A549 (cell line): ENCODE data around the gene HIF1AN. TPM values are rescaled to one million over a fixed set of nuclear protein-coding genes. Genes with fewer than 3 reads are reported as not detected.
A peak's percentile ranks its signal among the peaks of the same experiment; 100 is the strongest.

ENCODE experiments used
- ATAC-seq, 2 experiments: fragments of 200-7000 bp in 1 of 2; fragments of >200 bp in 1 of 2; cut with Nextera tagmentation in 1 of 2; cut with Tn5 transposase in 1 of 2; 3 replicates each; pipeline versions ENCODE4 v1.8.0 to v1.9.1; 2018 to 2020; ENCODE audit warnings: mild to moderate bottlenecking in 1 of 2, moderate library complexity in 1 of 2
- CTCF ChIA-PET: fragments of 300-600 bp; sonication (Branson Sonifier 250); formaldehyde crosslinking; extraction: SDS; loops from one replicate; lab custom pipeline; 2021; ENCODE audit warnings: antibody characterized with exemption, inconsistent platforms; lab: Yijun Ruan, JAX
- POLR2A ChIA-PET: fragments of 350-600 bp; formaldehyde crosslinking; extraction: SDS; loops from one replicate; lab custom pipeline; 2021; ENCODE audit warnings: antibody characterized with exemption, inconsistent platforms; lab: Yijun Ruan, JAX
- DNase-seq, 2 experiments: peaks; one replicate each; pipeline versions ENCODE4 v3.0.0 to v3.0.0-alpha.2; 2011 to 2016; ENCODE audit warnings: low read depth in 1 of 2, low spot score in 1 of 2
- FAIRE-seq: peaks from 2 replicates; lab custom pipeline; 2011; peaks lifted over from hg19 to GRCh38; lab: Jason Lieb, UNC
- H3K27ac ChIP-seq, 2 experiments: fragments of >200 bp; sonication (Bioruptor Twin); formaldehyde crosslinking; 3 replicates each; pipeline ENCODE4 v1.5.1; 2016 to 2017
- H3K4me1 ChIP-seq: fragments of >200 bp; sonication (Bioruptor Twin); formaldehyde crosslinking; 3 replicates; pipeline ENCODE4 v1.6.1; 2016
- H3K4me2 ChIP-seq: fragments of >200 bp; sonication (Bioruptor Twin); formaldehyde crosslinking; 3 replicates; pipeline ENCODE4 v1.6.1; 2016
- H3K4me3 ChIP-seq: fragments of >200 bp; sonication (Bioruptor Twin); formaldehyde crosslinking; 3 replicates; pipeline ENCODE4 v1.5.1; 2016
- H3K9me3 ChIP-seq: fragments of >200 bp; sonication (Bioruptor Twin); formaldehyde crosslinking; 3 replicates; pipeline ENCODE4 v1.6.1; 2016
- CBX2 ChIP-seq: fragments of 200-600 bp; sonication (generic); IDR thresholded peaks from 2 replicates; pipeline ENCODE4 v1.6.1; 2016; ENCODE audit warnings: low read depth, mild to moderate bottlenecking, borderline replicate concordance
- CEBPB ChIP-seq, 2 experiments: fragments of >200 bp in 1 of 2; sonication (Bioruptor Twin) in 1 of 2; formaldehyde crosslinking in 1 of 2; IDR thresholded peaks; 2 replicates each; pipeline ENCODE4 v1.6.1; 2012 to 2016
- CTCF ChIP-seq: fragments of >200 bp; sonication (Bioruptor Twin); formaldehyde crosslinking; IDR thresholded peaks from 3 replicates; pipeline ENCODE4 v1.5.1; 2016
- EHF ChIP-seq: fragments of 250-450 bp; sonication (Bioruptor Pico); IDR thresholded peaks from 2 replicates; pipeline ENCODE4 v1.5.0; 2020; ENCODE audit warnings: mild to moderate bottlenecking
- GATA3 ChIP-seq: IDR thresholded peaks from 2 replicates; pipeline ENCODE4 v1.6.1; 2012; ENCODE audit warnings: borderline replicate concordance
- HES2 ChIP-seq: fragments of >200 bp; sonication (Bioruptor Twin); formaldehyde crosslinking; IDR thresholded peaks from 2 replicates; pipeline ENCODE4 v1.6.1; 2016
- HOXB5 ChIP-seq: fragments of 250-450 bp; sonication (Bioruptor Pico); IDR thresholded peaks from 2 replicates; pipeline ENCODE4 v1.5.0; 2020; ENCODE audit warnings: mild to moderate bottlenecking, moderate library complexity
- JUNB ChIP-seq: fragments of >200 bp; sonication (Bioruptor Twin); formaldehyde crosslinking; IDR thresholded peaks from 2 replicates; pipeline ENCODE4 v1.6.1; 2016
- KDM5A ChIP-seq: fragments of 200-600 bp; sonication (generic); IDR thresholded peaks from 2 replicates; pipeline ENCODE4 v1.6.1; 2016; ENCODE audit warnings: antibody characterized with exemption, mild to moderate bottlenecking
- MAFK ChIP-seq: fragments of 450-650 bp; IDR thresholded peaks from 2 replicates; pipeline ENCODE4 v1.6.1; 2014; ENCODE audit not compliant: partially characterized antibody
- MAX ChIP-seq: IDR thresholded peaks from 2 replicates; pipeline ENCODE4 v1.6.1; 2012
- RAD21 ChIP-seq, 2 experiments: fragments of >200 bp in 1 of 2; sonication (Bioruptor Twin) in 1 of 2; formaldehyde crosslinking in 1 of 2; IDR thresholded peaks in 1 of 2; conservative IDR thresholded peaks in 1 of 2; 2 replicates in 1 of 2; 3 replicates in 1 of 2; pipeline ENCODE4 v1.6.1; 2012 to 2018; ENCODE audit warnings: inconsistent platforms in 1 of 2
- REST ChIP-seq: fragments of 200-600 bp; sonication (generic); IDR thresholded peaks from 2 replicates; pipeline ENCODE4 v1.6.1; 2016; ENCODE audit warnings: antibody characterized with exemption, mild to moderate bottlenecking, moderate library complexity
- RFX5 ChIP-seq: fragments of 450-650 bp; IDR thresholded peaks from 2 replicates; pipeline ENCODE4 v1.7.1; 2014; ENCODE audit warnings: antibody characterized with exemption, mild to moderate bottlenecking, moderate library complexity
- SMC3 ChIP-seq: fragments of >200 bp; sonication (Bioruptor Twin); formaldehyde crosslinking; IDR thresholded peaks from 3 replicates; pipeline ENCODE4 v1.6.1; 2018; ENCODE audit warnings: inconsistent platforms
- SREBF2 ChIP-seq: fragments of 450-650 bp; IDR thresholded peaks from 2 replicates; pipeline ENCODE4 v1.6.1; 2014; ENCODE audit warnings: mild to moderate bottlenecking, moderate library complexity
- ZC3H11A ChIP-seq: fragments of 450-650 bp; IDR thresholded peaks from 2 replicates; pipeline ENCODE4 v1.6.1; 2014; ENCODE audit warnings: antibody characterized with exemption, mild to moderate bottlenecking
- WGBS: methylation state at CpG from one replicate; pipeline ENCODE4 v1.1.6; 2017; ENCODE audit errors: missing lambda C conversion rate; 5-methylcytosine and 5-hydroxymethylcytosine counted together
- polyA plus RNA-seq, 4 experiments: library from polyadenylated mRNA; depleted of rRNA in 3 of 4; stranded (reverse); fragments of >200 nt; fragmentation: RNase III in 1 of 4; extraction: RNeasy Plus Mini Kit Qiagen cat#74134 plus additional on column Dnase treatment in 1 of 4; gene quantifications; 2 replicates in 3 of 4; 3 replicates in 1 of 4; pipeline ENCODE4 v1.2.3, GENCODE V29; 2011 to 2017

HIF1AN gene
- polyA plus RNA-seq, 2 of the 4 experiments (the other 2 are of a cell fraction) = 15.3 to 21.6 TPM

GRCh38 chr10:100508691-100509150, 27.0 kb upstream of the HIF1AN start:
- DNase-seq = peak; percentile 66 to 79
- no peak for FAIRE-seq
- POLR2A ChIA-PET = interaction anchor here (1.0 kb wide), 1 partner anchor 136 kb away, joined by 4 read pairs; no protein-coding TSS in a partner anchor
- WGBS = 33% methylated on average over 3 of the region's 3 CpGs
- no peak overlapping the region for H3K27ac ChIP-seq
- TF ChIP-seq ZC3H11A = no peak
- no peak for TF ChIP-seq CEBPB (IDR thresholded peaks at IDR 0.05)
- TF ChIP-seq RAD21 (conservative IDR thresholded peaks at IDR 0.05 in 1 of 2, IDR thresholded peaks at IDR 0.05 in 1 of 2) = peak; percentile 87 to 91
- TF ChIP-seq SMC3 = peak; percentile 75
- TF ChIP-seq REST = no peak
- TF ChIP-seq CTCF = peak; percentile 84
- no peaks in the 10 kb centered on the region for H3K9me3 ChIP-seq
- H3K4me2 ChIP-seq = no peak overlapping the region
- H3K4me3 ChIP-seq = no peak overlapping the region
- CTCF ChIA-PET = interaction anchor here (0.6 to 23.5 kb wide), 33 partner anchors 8 to 950 kb away, joined by 3 to 381 read pairs (median 5); partner anchors contain the start of genes DNMBP, PKD2L1, SCD and SEC31B
- ATAC-seq = peak; percentile 91 to 95
- H3K4me1 ChIP-seq = peaks cover 10% of the 10 kb centered on the region; the same call in 2 of the 3 replicates

- TF ChIP-seq GATA3 (no peak), EHF (CRISPR knock-in tag) (no peak), CBX2 (no peak), MAFK (no peak), RFX5 (no peak), ZC3H11A (no peak), MAX (no peak), HES2 (no peak), SREBF2 (no peak), KDM5A (no peak), JUNB (no peak), HOXB5 (no peak)
- peaks cover 10% of the 10 kb centered on the region; the same call in 2 of the 3 replicates for H3K4me1 ChIP-seq
- no peak overlapping the region for H3K4me2 ChIP-seq
- POLR2A ChIA-PET = interaction anchor here (1.0 kb wide), 1 partner anchor 136 kb away, joined by 4 read pairs; no protein-coding TSS in a partner anchor
- ATAC-seq (no peak), DNase-seq (no peak), FAIRE-seq (no peak)
- WGBS = 73% methylated on average over 8 of the region's 8 CpGs
- H3K27ac ChIP-seq = no peak overlapping the region
- CTCF ChIA-PET = interaction anchor here (0.6 to 23.5 kb wide), 29 partner anchors 8 to 950 kb away, joined by 3 to 381 read pairs (median 5); partner anchors contain the start of genes DNMBP, SCD and SEC31B
- no peaks in the 10 kb centered on the region for H3K9me3 ChIP-seq
- no peak overlapping the region for H3K4me3 ChIP-seq
Observed at GRCh38 chr10:100509241-100509840, 26.4 kb upstream of the HIF1AN start.
